Subcutaneous abdominal adipose tissue (tissue), 5 donors: ENCODE data around the gene MAPKBP1.

Experiments
- H3K27ac ChIP-seq: one replicate; pipeline ENCODE4 v1.7.0; 2013; ENCODE audit warnings: low read depth, mild to moderate bottlenecking, inconsistent platforms, low read length, moderate library complexity
- H3K27me3 ChIP-seq, 5 donors: one replicate each; pipeline ENCODE4 v1.7.0; 2013; ENCODE audit warnings: low read length in 5 of 5, inconsistent platforms in 1 of 5; ENCODE audit not compliant: control insufficient read depth in 5 of 5, insufficient read depth in 4 of 5
- H3K36me3 ChIP-seq, 5 donors: one replicate each; pipeline ENCODE4 v1.7.0; 2013; ENCODE audit warnings: low read length in 5 of 5; ENCODE audit not compliant: control insufficient read depth in 5 of 5, insufficient read depth in 5 of 5
- H3K4me1 ChIP-seq, 5 donors: one replicate each; pipeline ENCODE4 v1.7.0; 2013; ENCODE audit warnings: low read length in 5 of 5, mild to moderate bottlenecking in 3 of 5, moderate library complexity in 1 of 5; ENCODE audit not compliant: control insufficient read depth in 5 of 5, insufficient read depth in 5 of 5
- H3K4me3 ChIP-seq, 5 donors: one replicate each; pipeline ENCODE4 v1.7.0; 2013; ENCODE audit warnings: low read length in 5 of 5, low read depth in 1 of 5
- H3K9ac ChIP-seq, 5 donors: one replicate each; pipeline ENCODE4 v1.7.0; 2013; ENCODE audit warnings: low read length in 5 of 5, mild to moderate bottlenecking in 4 of 5, moderate library complexity in 3 of 5
- H3K9me3 ChIP-seq, 5 donors: one replicate each; pipeline ENCODE4 v1.7.0; 2013; ENCODE audit warnings: low read length in 5 of 5; ENCODE audit not compliant: control insufficient read depth in 5 of 5
- donor health status: healthy.
- donor health status: healthy.
- donor health status: healthy.
- donor health status: healthy.
- donor health status: healthy.

The MAPKBP1 gene

GRCh38 chr15:41794081-41794480 lies 19.8 kb downstream of the MAPKBP1 start:
- Histone ChIP-seq H3K36me3 (no peaks in the 10 kb centered on the region), H3K9me3 (no peaks in the 10 kb centered on the region), H3K9ac (no peak overlapping the region), H3K27ac (no peak overlapping the region), H3K4me1 (peaks cover 14 to 53% (median 37%) of the 10 kb centered on the region in 5 donors), H3K4me3 (no peak overlapping the region), H3K27me3 (no peaks in the 10 kb centered on the region)

DNA sequence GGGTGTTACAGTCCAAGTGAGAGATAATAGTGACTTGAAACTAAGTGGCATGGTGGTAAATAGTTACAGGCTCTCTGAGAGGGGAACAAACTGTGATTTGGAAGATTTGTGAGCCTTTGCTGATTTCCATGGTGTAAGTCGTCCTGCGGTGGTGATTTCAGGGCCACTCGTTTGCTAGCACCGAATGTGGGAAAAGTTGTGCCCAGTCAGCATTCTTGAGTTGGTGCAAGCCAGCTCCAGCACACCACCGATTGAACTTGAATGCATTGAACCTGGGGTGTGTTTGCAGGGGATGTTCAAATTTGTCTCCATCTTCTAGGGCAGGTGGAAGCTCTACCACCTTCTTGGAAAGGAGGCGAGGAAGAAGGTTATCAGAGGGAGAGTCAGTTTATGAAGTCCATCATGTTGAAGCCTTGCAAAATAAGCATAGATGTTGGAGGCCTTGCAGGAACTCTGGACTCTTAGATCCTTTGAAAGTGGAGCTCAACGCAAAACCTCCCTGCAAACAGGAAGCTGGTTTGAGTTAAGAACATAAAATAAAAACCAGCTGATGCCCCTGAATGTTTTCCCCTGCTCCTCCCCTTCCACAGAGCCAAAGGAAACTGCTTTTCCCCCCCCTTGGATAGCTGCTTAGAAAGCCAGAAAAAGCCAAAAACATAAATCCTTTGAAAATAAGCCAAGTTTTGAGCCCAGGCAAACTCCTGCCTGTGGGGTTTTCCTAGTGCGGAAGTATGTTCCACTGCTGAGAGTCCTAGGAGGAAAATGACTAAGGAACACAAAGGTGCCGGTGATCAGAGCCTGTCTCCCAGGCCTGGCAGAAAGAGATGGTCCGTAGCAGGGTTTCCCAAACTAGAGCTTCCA lies 21.9 kb downstream of the MAPKBP1 start:
- Histone ChIP-seq H3K27me3 (no peaks in the 10 kb centered on the region), H3K4me1 (peaks cover 4 to 31% (median 17%) of the 10 kb centered on the region in 5 donors), H3K27ac (peak overlapping the region; percentile 50), H3K4me3 (no peak overlapping the region), H3K36me3 (peaks cover 4 to 19% (median 14%) of the 10 kb centered on the region in 5 donors), H3K9ac (peak overlapping the region in 1 of 5 donors; percentile 38), H3K9me3 (no peaks in the 10 kb centered on the region)

DNA sequence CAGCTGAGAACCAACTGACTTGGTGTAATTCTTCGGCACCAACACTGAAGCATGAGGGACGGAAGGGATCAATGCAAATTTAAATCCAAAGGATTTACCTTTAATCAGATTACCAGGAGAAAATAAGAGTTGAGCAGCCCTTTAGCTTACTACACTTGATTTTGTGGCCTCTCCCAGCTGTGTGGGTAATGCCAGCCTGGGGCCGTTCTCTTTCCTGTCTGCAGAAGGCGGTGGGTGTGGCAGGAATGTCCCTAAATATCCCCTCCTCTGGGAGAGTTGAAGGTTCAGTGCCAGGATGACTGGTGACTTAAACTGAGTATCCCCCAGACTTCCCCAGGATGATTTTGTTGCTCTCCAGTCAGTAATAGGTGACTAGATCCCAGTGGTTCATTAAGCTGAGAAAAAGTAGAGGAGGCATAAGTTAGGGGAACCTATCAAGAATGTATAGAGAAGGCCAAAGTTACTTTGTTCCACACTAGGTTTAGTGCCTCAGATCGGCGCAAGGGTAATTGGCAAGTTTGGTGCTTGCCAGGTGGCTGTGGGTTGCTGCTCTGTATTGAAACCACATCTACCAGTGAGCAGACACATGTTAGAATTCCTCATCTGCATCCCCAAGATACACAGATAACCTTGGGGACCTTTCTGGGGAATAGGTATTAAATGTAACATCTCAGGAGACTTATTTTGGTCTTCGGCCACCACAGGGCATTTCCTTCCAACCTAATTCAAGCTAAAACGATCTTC lies 23.1 kb downstream of the MAPKBP1 start:
- H3K27ac ChIP-seq: peak overlapping the region; percentile 50
- no peak overlapping the region for H3K9ac ChIP-seq
- no peaks in the 10 kb centered on the region for H3K27me3 ChIP-seq
- peaks cover 4 to 20% (median 12%) of the 10 kb centered on the region in 5 donors for H3K4me1 ChIP-seq
- no peaks in the 10 kb centered on the region for H3K9me3 ChIP-seq
- peaks cover 4 to 25% (median 17%) of the 10 kb centered on the region in 5 donors for H3K36me3 ChIP-seq
- no peak overlapping the region for H3K4me3 ChIP-seq

- no peak overlapping the region for H3K4me3 ChIP-seq
- H3K36me3 ChIP-seq: peaks cover 6 to 25% (median 17%) of the 10 kb centered on the region in 5 donors
- H3K27ac ChIP-seq: no peak overlapping the region
- H3K9me3 ChIP-seq: no peaks in the 10 kb centered on the region
- H3K9ac ChIP-seq: no peak overlapping the region
- peaks cover 4 to 18% (median 12%) of the 10 kb centered on the region in 5 donors for H3K4me1 ChIP-seq
- no peaks in the 10 kb centered on the region for H3K27me3 ChIP-seq
Observed at GRCh38 chr15:41798607-41799487, 24.6 kb downstream of the MAPKBP1 start.

DNA sequence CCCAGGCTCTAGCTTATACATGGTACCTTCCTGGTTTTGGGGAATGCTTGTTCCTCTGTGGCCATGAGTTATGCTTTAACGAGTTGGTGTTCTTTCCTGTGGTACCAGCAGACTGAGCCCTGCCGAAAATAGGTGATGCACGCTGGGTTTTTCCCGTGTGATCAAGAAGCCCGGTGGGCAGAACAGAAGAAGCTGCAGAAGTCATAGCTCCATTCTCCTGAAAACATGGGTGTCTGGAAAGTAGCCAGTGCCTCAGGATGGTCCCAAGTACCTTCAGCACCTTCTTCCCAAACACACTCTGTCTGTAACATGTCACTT lies 25.2 kb downstream of the MAPKBP1 start:
- Histone ChIP-seq H3K27me3 (no peaks in the 10 kb centered on the region), H3K36me3 (peaks cover 6 to 30% (median 17%) of the 10 kb centered on the region in 5 donors), H3K4me1 (peaks cover 4 to 18% (median 12%) of the 10 kb centered on the region in 5 donors), H3K9me3 (no peaks in the 10 kb centered on the region), H3K4me3 (no peak overlapping the region), H3K27ac (no peak overlapping the region), H3K9ac (no peak overlapping the region)

- no peak overlapping the region for H3K4me3 ChIP-seq
Observed at GRCh38 chr15:41801185-41801584, 26.9 kb downstream of the MAPKBP1 start.

DNA sequence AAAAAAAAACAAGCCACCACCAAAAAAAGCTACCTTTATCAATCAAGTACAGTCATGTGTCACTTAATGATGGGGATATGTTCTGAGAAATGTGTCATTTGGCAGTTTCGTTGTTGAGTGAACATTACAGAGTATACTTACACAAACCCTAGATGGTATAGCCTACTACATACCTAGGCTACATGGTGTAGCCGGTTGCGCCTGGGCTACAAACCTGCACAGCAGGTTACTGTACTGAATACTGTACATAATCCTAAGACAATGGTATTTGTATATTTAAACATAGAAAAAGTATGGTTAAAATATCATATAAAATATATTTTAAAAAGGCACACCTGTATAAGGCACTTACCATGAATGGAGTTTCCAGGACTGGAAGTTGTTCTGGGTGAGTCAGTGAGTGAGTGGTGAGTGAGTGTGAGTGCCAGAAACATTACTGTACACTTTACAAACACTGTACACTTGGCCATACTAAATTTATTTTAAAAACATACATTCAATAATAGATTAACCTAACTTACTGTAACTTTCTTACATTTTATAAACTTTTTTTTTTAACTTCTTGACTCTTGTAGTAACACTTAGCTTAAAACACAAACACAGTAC lies 27.7 kb downstream of the MAPKBP1 start:
- Histone ChIP-seq H3K36me3 (peaks cover 6 to 37% (median 21%) of the 10 kb centered on the region in 5 donors), H3K27me3 (no peaks in the 10 kb centered on the region), H3K27ac (no peak overlapping the region), H3K4me1 (peaks cover 0 to 6% (median 2%) of the 10 kb centered on the region in 5 donors), H3K9ac (no peak overlapping the region), H3K9me3 (no peaks in the 10 kb centered on the region), H3K4me3 (no peak overlapping the region)

More at GRCh38 chr15:41801185-41801584, 26.9 kb downstream of the MAPKBP1 start:
- H3K4me1 ChIP-seq: peaks cover 2 to 14% (median 7%) of the 10 kb centered on the region in 5 donors
- no peaks in the 10 kb centered on the region for H3K27me3 ChIP-seq
- no peak overlapping the region for H3K27ac ChIP-seq
- no peak overlapping the region for H3K9ac ChIP-seq
- no peaks in the 10 kb centered on the region for H3K9me3 ChIP-seq
- H3K36me3 ChIP-seq: peaks cover 6 to 37% (median 21%) of the 10 kb centered on the region in 5 donors

DNA sequence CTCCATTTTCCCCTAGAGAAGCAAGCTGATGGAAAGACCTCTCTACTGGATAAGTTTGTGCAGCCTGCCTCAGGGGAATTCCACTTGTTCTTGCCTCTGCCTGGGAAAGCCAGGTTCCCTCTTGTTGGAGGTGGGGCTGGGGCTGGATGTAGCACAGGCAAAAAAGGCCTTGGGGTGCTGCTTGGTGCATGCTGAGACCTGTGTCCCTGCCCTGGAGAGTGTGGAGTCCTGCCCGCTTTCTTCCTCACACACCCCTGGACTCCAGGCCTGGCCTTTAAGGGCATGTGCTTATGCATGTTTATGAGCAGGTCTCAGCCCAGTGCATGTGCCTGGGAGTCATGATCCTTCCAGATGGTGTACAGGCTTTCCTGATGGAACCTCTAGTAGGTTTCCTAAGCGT lies 30.1 kb downstream of the MAPKBP1 start:
- peaks cover 0 to 3% (median 0%) of the 10 kb centered on the region in 5 donors for H3K4me1 ChIP-seq
- no peaks in the 10 kb centered on the region for H3K27me3 ChIP-seq
- no peak overlapping the region for H3K4me3 ChIP-seq
- peak overlapping the region in 1 of 5 donors; percentile 47 for H3K9ac ChIP-seq
- no peak overlapping the region for H3K27ac ChIP-seq
- peaks cover 6 to 37% (median 21%) of the 10 kb centered on the region in 5 donors for H3K36me3 ChIP-seq
- H3K9me3 ChIP-seq: no peaks in the 10 kb centered on the region

DNA sequence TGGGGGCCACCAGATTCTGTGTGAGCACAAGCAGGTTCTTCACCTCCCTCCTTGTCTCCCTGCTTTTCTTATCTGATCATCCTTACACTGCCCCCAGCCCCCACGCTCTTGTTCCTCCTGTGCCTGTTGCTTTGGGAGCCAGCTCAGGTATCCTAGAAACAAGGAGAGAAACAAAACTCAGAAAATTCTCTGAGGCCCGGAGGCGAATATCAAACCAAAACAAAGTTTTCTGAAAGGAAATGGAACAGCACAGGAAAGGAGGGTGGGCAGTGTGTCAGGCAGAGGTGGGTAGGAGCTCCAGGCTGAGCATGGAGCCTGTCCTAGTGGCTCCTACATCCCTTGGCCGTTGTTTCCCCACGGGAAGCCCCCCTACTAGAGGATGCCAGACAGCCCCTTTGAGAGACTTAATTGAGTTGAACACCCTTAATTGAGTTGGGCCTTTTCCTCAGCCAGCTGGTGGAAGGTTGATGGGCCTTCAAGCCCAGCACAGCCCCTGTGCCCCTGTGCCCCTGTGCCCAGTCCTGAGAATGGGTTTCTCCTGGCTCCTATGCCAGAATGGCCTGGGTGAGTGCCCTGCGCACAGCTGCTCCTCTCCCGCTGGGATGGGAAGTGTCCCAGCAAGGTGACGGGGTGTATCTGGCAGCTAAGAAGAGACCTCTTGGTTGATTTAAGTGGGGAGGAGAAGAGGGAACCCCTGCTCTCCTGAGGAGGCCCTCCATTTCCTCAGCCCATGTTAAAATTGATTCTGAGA lies 30.8 kb downstream of the MAPKBP1 start:
- Histone ChIP-seq H3K27ac (no peak overlapping the region), H3K4me3 (no peak overlapping the region), H3K9me3 (no peaks in the 10 kb centered on the region), H3K9ac (no peak overlapping the region), H3K36me3 (peaks cover 6 to 29% (median 15%) of the 10 kb centered on the region in 5 donors), H3K27me3 (no peaks in the 10 kb centered on the region), H3K4me1 (peaks cover 0 to 10% (median 0%) of the 10 kb centered on the region in 5 donors)
